GM12891 (cell line): ENCODE measurements around the gene S100A5.

ENCODE experiments used
- PAX5 ChIP-seq: IDR thresholded peaks from 2 replicates; pipeline ENCODE4 v1.6.1; 2011; ENCODE audit warnings: low read length, moderate library complexity, mild to moderate bottlenecking; ENCODE audit not compliant: insufficient read depth, severe bottlenecking
- POLR2A ChIP-seq: IDR thresholded peaks from 2 replicates; pipeline ENCODE4 v1.6.1; 2011; ENCODE audit warnings: low read depth, low read length, control low read depth
- POLR2AphosphoS5 ChIP-seq: IDR thresholded peaks from 2 replicates; pipeline ENCODE4 v1.6.1; 2011; ENCODE audit warnings: low read depth, low read length, control low read depth
- POU2F2 ChIP-seq: IDR thresholded peaks from 2 replicates; pipeline ENCODE4 v1.6.1; 2011; ENCODE audit warnings: low read depth, mild to moderate bottlenecking, control low read depth, low read length, moderate library complexity
- SPI1 ChIP-seq: IDR thresholded peaks from 2 replicates; pipeline ENCODE4 v1.6.1; 2011; ENCODE audit warnings: low read depth, low read length, control low read depth
- TAF1 ChIP-seq: IDR thresholded peaks from 2 replicates; pipeline ENCODE4 v1.6.1; 2011; ENCODE audit warnings: low read depth, low read length, control low read depth

GRCh38 chr1:153571706-153572105, 31.0 kb upstream of the S100A5 start:
- TF ChIP-seq SPI1 (no peak), POLR2AphosphoS5 (no peak), POLR2A (no peak), POU2F2 (no peak), TAF1 (no peak), PAX5 (no peak)
